Measurements from ENCODE around the gene DDX49. TPM values are rescaled to one million over a fixed set of nuclear protein-coding genes. Genes with fewer than 3 reads are reported as not detected.

DDX49 gene
- total RNA-seq, 1 donor from 2014 or later, result 34.2 TPM

DNA sequence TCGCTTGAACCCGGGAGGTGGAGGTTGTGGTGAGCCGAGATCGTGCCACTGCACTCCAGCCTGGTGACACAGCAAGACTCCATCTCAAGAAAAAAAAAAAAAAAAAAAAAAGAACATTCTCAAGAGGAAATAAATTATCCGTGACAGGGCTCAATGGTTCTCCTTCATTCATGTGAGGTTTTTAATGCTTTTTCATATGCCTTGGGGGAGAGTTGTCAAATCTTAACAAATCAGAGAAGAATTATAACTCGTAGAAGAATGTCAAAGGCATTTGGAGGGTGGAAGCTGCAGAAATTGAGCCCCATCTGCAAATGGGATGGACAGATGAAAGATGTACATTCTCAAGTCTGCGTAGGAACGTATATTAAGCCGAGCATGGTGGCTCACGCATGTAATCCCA lies 56.4 kb downstream of the DDX49 start:
- DNase-seq (ENCODE audit: low spot score), result no peak

Other genes starting within 250 kb of the DDX49 start
- 23.6 TPM for gene CRTC1, start 236.0 kb upstream of the DDX49 start, total RNA-seq
- 2.0 TPM for gene COMP, start 128.4 kb upstream of the DDX49 start, total RNA-seq
- 117 TPM for gene UPF1, start 87.8 kb upstream of the DDX49 start, total RNA-seq
- 1.8 TPM for gene CERS1, start 23.6 kb upstream of the DDX49 start, total RNA-seq
- 183 TPM for gene COPE, start 328 bp upstream of the DDX49 start, total RNA-seq
- 24.5 TPM for gene HOMER3, start 21.5 kb downstream of the DDX49 start, total RNA-seq
- 69.8 TPM for gene SUGP2, start 113.8 kb downstream of the DDX49 start, total RNA-seq
- gene ARMC6, start 113.9 kb downstream of the DDX49 start, total RNA-seq, result 19.5 TPM
- 10.5 TPM for gene SLC25A42, start 144.3 kb downstream of the DDX49 start, total RNA-seq
- 33.2 TPM for gene TMEM161A, start 218.8 kb downstream of the DDX49 start, total RNA-seq